HG03457 (cell line): Measurements from ENCODE around the gene EHBP1L1.
"Not testable (repeated sequence)": the region's sequence is repeated elsewhere in the genome, so short reads cannot be mapped to it uniquely, and the experiment has no call there.

Source experiments
- ATAC-seq: cut with Tn5 transposase; IDR thresholded peaks from one replicate; pipeline ENCODE4 v1.9.1; 2021; ENCODE audit warnings: moderate number of reproducible peaks; ENCODE audit not compliant: unreplicated experiment

The EHBP1L1 gene

GRCh38 chr11:65633390-65634108, 57.7 kb downstream of the EHBP1L1 start:
- no peak for ATAC-seq

- ATAC-seq: no peak
These were observed 58.2 kb downstream of the EHBP1L1 start for GRCh38 chr11:65634109-65634436.

- ATAC-seq: no peak
These were observed 58.6 kb downstream of the EHBP1L1 start for GRCh38 chr11:65634440-65634839.

- no peak for ATAC-seq
These were observed 59.3 kb downstream of the EHBP1L1 start for GRCh38 chr11:65634905-65635731.

GRCh38 chr11:65636108-65637031, 60.5 kb downstream of the EHBP1L1 start:
- ATAC-seq: no peak

- no peak for ATAC-seq
These were observed 61.2 kb downstream of the EHBP1L1 start for GRCh38 chr11:65637032-65637557.

GRCh38 chr11:65637794-65638419, 62.1 kb downstream of the EHBP1L1 start, which contains the start of gene SIPA1:
Gene SIPA1 (plus strand): TSS chr11:65638101. CDS start chr11:65640922, 2,821 bp downstream.
- ATAC-seq: no peak

GRCh38 chr11:65639228-65639597, 63.4 kb downstream of the EHBP1L1 start:
- ATAC-seq: not testable (repeated sequence)

- no peak for ATAC-seq
These were observed 64.0 kb downstream of the EHBP1L1 start for GRCh38 chr11:65639623-65640482.

GRCh38 chr11:65640483-65641296, 64.8 kb downstream of the EHBP1L1 start:
- no peak for ATAC-seq

GRCh38 chr11:65641297-65642013, 65.6 kb downstream of the EHBP1L1 start:
- ATAC-seq: no peak
